Right lobe of liver (tissue), 4 donors: Measurements from ENCODE around the gene SHMT2.

Experiments used
- POLR2A ChIP-seq: fragments of 450-650 bp; IDR thresholded peaks from one replicate; pipeline ENCODE4 v1.6.1; 2017; ENCODE audit warnings: antibody characterized with exemption, mild to moderate bottlenecking
- TF ChIP-seq, protein P1 (sequence below), 4 donors: fragments of 200-600 bp in 3 of 4; fragments of 450-650 bp in 1 of 4; IDR thresholded peaks; one replicate each; pipeline versions ENCODE4 v1.5.1 to v1.8.0; 2016 to 2022; ENCODE audit warnings: antibody characterized with exemption in 4 of 4, mild to moderate bottlenecking in 2 of 4
- donor health status: DM: no; HTN: no; CAD: no.
- donor health status: DM: no; HTN: no; CAD: no.
- donor health status: DM: no; HTN: yes; CAD: no.

GRCh38 chr12:57242691-57243454 lies 13.4 kb downstream of the SHMT2 start:
- TF ChIP-seq, protein P1, sequence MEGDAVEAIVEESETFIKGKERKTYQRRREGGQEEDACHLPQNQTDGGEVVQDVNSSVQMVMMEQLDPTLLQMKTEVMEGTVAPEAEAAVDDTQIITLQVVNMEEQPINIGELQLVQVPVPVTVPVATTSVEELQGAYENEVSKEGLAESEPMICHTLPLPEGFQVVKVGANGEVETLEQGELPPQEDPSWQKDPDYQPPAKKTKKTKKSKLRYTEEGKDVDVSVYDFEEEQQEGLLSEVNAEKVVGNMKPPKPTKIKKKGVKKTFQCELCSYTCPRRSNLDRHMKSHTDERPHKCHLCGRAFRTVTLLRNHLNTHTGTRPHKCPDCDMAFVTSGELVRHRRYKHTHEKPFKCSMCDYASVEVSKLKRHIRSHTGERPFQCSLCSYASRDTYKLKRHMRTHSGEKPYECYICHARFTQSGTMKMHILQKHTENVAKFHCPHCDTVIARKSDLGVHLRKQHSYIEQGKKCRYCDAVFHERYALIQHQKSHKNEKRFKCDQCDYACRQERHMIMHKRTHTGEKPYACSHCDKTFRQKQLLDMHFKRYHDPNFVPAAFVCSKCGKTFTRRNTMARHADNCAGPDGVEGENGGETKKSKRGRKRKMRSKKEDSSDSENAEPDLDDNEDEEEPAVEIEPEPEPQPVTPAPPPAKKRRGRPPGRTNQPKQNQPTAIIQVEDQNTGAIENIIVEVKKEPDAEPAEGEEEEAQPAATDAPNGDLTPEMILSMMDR (IDR thresholded peaks at IDR 0.05): peak; percentile 33 to 51 (median 48)
- TF ChIP-seq POLR2A: no peak
